GM18508 (cell line): Measurements from ENCODE around the gene MFNG.

Experiments
- ATAC-seq: cut with Tn5 transposase; IDR thresholded peaks from one replicate; pipeline ENCODE4 v1.9.1; 2021; ENCODE audit warnings: moderate number of reproducible peaks; ENCODE audit not compliant: insufficient read depth, unreplicated experiment

MFNG gene

DNA sequence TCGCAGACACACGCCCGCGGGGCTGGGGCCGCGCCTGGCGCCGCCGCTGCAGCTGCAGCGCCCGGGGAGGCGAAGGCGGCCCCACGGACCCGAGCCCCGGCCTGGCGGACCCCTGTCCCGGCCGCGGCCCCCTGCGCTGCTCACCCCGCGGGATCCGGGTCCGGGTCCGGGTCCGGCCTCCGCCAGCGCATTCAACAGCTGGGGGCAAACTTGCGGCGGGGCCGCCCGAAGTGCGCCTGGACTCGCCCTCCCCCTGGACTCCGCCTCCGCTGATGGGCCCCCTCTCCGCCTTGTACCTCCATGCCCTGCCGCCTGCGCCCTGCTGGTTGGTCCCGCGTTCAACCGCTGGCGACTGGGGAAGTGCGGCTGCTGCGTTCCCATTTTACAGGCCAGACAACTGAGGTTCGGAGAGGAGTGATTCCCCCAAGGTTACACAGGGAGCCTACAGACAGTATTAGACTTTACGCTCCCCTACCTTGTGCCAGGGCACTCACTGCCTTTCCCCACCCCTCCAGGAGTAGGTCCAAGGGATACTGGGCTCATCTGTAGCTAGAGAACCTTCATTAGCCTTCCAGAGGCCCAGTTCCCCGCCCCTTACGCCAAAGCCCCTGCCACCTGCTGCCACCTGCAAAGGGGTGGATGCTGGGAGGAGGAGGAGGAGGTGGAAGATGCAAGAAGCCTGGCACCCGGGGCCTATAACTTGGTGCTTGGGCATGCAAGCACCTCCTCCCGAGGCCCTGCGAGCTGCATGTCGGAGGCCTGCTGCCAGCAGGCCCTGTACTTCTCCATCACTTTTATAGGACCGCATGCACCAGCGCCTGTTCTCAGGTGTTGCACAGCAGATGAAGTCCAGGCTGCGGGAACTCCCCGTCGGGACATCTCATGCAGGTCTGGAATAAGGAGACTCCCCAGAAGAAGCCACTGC is 58.2 kb downstream of the MFNG start:
- no peak for ATAC-seq

DNA sequence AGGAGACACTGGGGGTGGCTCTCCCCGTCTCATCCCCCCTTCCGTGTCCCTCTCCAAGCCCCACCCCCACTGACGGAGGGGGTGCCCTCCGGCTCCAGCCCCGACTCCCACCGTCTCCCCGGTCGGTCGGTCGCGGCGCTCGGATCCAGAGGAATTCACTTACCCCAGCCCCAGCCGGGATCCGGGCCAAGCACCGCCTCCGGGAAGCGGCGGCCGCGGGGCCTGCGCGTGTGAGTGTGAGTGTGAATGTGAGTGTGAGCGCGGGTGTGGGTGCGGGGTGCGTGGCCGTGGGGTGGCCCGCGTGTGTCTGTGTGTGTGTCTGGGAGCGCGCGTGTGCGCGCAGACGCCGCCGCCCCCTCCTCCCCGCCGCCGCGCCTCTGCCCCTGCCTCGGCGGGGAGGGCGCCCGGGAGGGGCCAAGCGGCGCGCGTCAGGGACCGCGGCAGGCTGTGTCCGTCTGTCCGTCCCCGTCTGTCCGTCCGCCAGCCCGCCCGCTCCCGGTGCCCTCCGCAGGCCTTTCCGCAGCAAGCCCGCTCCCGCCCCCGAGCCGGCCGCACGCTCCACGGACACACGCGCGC is 59.0 kb downstream of the MFNG start, which contains the start of gene ELFN2:
Gene ELFN2 (minus strand): TSS at position 345 of the 576 bp plus-strand sequence. CDS start 51,945 bp downstream, outside the sequence.
- no peak for ATAC-seq

DNA sequence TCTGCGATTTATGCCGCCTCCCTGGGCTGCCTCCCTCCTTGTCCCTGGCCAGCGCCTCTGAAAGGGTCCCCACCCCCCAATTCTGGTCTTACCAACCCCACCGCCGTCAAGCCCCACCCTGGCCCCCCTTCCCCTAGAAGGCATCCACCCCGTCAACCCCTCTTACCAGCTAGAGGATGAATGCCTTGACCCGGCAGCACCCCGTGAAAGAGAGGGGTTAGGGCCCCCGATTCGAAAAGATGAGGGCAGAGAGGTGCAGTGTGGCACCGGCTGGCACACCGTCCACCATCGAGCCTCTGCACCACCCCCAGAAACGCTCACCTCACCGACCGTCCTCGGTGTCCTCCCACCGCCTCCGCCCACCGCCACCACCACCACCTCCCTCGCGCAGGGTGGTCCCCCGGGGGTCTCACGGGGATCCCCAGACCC is 59.5 kb downstream of the MFNG start:
- no peak for ATAC-seq

DNA sequence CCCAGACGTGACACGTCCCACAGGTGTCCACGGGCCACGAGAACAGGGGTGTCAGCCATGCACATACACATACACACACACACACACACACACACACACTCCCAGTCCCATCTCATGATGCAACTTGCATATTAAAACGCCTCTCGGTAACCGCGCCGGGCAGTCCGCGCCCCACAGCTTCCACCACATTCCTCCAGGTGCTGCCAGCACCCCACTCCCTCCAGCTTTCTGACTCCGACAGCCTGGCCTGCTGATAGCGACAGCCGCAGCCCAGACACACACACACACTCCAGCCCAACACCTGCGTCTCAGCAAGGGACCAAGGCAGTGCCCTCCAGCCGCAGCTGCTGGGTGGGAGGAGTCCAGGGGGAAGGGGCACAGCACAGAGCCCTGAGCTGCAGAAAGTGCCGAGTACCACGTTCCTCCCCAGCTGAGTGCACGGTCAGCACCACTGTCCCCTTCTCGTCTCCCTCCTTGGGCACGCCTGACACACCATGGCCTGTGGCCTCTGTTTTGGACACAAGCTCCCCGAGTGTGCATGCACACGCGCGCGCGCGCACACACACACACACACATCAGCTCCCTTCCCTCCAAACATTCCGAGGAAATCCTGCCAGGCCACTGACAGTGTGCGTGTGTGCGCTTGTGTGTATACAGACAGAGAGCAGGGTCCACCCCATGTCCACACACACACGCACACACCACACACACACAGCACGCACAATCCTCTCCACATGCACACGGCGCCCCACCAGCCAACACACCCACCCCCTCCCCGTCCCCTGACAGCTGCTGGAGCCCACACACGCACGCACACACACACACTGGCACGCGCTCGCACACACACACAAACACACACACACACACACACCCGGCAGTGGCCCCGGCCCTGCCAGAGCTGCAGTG is 60.1 kb downstream of the MFNG start:
- ATAC-seq, result no peak

DNA sequence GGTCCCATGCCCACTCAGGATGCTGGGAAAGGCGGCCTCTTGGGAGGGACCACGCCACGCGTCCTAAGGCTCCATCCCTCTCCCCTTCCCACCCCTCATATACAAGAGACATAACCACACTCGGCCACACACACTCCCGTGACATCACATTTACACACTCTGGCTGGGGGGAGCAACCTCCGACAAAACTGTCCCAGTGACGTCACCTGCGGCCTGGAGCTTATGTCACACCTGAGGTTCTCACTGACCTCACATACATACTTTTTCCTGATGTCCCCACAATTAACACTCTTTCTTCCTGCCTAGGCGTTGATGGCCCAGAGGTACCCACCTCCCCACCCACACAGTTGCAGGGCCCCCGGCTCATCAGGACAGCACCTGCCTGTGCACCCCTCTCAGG is 60.8 kb downstream of the MFNG start:
- no peak for ATAC-seq

DNA sequence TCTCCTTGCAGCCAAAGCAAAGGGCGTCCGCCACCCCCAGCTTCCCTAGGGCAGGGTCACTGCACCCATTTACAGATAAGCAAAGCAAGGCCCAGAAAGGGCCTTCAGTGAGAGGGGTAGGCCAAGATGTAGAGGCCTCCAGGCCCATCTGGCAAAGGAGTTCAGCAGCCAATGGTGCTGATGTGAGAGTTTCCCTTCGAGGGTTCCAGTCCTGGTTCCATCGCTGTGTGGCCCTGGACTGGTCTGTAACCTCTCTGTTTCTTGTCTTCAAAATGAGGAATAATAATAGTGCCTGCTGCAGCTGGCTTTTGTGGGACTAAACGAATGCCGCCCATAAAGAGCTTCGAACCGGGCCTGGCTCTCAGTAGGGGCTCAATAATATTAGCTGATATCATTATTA is 62.9 kb downstream of the MFNG start:
- ATAC-seq, result no peak

DNA sequence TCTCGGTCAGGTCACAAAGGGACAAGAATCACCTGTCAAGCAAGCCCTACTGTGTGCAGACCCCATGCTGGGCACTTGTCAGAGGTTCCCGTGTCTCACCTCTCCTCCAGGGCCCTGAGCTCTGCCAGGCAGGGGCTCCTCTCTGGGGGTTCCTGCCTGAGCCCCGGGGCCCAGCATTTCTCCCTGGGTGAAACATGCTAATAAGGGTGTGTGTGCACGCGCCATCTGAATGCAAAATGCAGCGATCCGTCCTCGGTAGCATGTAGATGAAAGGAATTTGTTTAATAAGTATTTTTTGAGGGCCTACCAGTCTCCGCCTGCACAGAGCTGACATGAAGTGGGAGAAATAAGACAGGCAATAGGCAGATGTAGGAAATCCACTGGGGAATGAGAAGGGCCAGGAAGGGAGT is 64.7 kb downstream of the MFNG start:
- no peak for ATAC-seq

DNA sequence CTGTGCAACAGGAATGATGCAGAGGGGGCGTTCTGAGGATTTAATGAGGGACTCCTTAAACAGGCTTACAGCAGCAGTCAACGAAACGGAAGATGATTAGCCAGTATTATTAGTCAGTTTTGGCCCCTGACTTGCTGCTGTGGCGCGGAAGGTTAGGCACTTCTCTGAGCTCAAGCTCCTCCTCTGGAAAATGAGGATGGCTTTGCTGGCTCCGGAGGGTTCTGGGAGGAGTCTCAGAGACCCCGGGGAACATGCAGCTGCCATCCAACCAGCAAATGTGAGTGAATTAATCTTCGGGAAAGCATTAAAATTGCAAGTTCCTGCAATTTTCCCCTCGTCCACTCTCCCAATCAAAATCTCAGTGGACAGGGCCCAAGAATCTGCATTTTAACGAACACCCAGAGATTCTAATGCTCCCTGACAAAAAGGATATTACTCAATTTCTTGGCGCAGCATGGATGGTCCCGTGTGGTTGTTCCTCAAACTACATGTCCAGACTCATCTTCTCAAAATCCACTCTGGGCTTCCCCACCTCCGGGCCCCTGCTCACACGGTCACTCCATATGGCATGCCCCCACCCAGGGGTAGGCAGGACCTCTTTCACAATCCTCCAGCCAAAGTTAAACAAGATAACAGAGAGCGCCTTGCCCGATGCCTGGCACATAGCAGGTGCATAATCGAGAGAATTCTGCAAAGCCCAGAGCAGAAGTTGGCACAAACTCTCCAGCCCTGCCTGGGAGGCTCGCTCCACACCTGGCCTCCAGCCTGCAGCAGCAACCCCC is 65.3 kb downstream of the MFNG start:
- ATAC-seq, result no peak

DNA sequence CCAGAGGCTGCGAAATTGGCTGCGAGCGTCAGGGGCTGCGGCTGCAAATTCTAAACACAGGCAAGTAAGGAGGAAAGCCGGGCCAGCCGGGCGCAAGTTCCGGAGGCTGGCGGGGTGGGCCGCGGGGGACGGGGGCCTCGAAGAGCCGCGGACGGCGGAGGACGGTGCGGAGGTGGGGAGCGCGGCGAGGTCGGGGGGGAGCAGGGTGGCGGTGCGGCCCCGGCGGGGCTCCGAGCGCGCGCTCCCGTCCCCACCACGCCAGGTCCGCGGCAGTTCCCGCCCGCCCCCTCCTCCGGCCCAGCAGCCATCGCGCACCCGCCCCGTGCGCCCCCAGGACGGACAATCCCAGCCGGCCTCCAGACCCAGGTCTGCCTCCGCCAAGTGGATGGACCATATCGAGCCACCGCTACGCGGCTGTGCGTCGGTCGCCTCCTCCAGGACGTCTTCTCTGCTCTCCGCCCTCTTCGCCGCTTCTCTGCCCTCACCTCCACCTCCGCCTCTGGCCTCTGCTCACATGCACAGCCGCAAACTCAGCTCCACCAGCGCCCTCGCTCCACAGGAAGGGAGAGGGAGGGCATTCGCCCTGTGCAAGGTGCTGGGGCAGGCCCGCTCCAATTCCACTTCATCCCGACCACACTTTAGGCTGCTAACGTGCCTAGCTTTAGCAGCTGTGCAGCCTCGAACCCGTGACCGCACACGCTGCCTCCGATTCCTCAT is 66.1 kb downstream of the MFNG start:
- no peak for ATAC-seq

DNA sequence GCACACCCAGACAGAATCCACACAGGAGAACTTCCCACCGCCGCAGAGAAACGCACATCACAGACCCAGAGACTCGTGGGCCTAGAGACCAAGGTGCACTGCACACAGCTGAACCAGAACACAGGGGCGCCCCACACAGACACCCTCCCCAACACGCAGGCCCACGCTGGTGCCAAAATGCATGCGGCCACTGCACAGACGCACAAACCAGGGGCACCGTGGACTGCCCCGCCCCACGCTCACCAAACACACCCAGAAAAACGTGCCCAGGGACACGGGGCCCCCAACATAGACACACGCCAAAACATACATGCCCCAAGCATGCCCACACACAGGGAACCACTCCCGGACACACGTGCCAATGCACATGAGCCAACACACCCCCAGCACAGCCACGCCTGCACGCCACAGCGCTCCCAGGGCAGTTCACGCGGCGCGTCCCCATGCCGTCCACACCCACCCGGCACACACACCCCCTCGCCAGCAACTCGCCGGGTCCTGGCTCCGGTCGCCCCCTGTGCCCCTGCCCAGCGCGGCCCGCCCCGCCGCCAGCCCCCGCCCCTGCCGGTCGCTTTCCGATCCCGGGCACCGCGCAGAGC is 66.7 kb downstream of the MFNG start:
- no peak for ATAC-seq
